Astrocyte of the cerebellum (primary cell): ENCODE measurements around the gene SCAF11.

Source experiments
- DNase-seq: peaks from one replicate; pipeline ENCODE4 v3.0.0-alpha.2; 2011; ENCODE audit warnings: low read depth
- H3K4me3 ChIP-seq: 2 replicates; pipeline ENCODE4 v1.5.1; 2011; ENCODE audit warnings: mild to moderate bottlenecking, low read depth, low read length, moderate library complexity
- in situ Hi-C: cut with HindIII; loops from 2 replicates; pipeline ENCODE4 v1.10.0; 2017; ENCODE audit warnings: low sequenced_read_pairs
- TF ChIP-seq, protein P1 (sequence below): IDR thresholded peaks from 2 replicates; pipeline ENCODE4 v1.5.1; 2012; ENCODE audit warnings: low read length, low read depth, moderate library complexity, mild to moderate bottlenecking; ENCODE audit errors: missing control alignments

Gene SCAF11

DNA sequence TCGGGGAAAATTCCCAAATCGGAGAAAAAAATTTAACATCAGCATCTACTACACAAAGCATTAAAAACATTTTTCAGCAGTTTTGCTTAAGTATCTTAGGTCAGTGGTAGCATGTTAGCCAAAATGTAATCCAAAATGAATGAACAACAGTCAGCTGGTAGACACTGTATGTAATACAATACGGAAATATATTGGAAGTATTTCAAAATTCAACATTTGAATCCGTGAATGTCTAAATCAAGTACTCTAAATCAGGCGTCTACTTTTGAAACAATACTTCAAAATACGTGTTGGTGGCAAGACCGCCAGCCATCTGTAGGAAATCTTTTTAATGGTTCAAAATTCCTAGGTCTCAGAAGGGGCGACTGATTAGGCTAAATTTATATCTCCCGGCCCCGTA, 1.1 kb downstream of the SCAF11 start:
- TF ChIP-seq, protein P1, sequence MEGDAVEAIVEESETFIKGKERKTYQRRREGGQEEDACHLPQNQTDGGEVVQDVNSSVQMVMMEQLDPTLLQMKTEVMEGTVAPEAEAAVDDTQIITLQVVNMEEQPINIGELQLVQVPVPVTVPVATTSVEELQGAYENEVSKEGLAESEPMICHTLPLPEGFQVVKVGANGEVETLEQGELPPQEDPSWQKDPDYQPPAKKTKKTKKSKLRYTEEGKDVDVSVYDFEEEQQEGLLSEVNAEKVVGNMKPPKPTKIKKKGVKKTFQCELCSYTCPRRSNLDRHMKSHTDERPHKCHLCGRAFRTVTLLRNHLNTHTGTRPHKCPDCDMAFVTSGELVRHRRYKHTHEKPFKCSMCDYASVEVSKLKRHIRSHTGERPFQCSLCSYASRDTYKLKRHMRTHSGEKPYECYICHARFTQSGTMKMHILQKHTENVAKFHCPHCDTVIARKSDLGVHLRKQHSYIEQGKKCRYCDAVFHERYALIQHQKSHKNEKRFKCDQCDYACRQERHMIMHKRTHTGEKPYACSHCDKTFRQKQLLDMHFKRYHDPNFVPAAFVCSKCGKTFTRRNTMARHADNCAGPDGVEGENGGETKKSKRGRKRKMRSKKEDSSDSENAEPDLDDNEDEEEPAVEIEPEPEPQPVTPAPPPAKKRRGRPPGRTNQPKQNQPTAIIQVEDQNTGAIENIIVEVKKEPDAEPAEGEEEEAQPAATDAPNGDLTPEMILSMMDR = no peak

DNA sequence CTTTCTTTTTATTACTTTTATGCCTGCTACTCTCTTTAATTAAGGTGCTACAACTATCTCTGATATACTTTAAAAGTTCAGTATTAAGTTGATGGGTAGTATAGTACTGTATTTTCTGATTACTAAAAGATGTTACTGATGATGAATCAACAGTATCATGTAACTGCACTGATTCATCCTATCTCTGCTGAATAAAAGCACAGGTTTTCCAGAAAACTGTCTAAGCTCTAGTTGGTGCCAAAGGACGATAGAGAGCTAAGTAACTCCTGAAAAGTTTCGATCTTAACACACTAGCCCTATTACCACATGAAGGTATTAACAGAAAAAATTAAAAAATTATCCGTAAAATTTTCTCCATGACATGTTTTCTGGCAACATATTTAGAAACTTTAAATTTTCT, 2.1 kb downstream of the SCAF11 start:
- no peak for DNase-seq
- in situ Hi-C loops = no loop called here
- TF ChIP-seq, protein P1 = no peak
- H3K4me3 ChIP-seq = no peak overlapping the region

More for the DNA sequence above, 1.1 kb downstream of the SCAF11 start:
- H3K4me3 ChIP-seq = peak overlapping the region; percentile 86
- in situ Hi-C loops = no loop called here
- DNase-seq = no peak

DNA sequence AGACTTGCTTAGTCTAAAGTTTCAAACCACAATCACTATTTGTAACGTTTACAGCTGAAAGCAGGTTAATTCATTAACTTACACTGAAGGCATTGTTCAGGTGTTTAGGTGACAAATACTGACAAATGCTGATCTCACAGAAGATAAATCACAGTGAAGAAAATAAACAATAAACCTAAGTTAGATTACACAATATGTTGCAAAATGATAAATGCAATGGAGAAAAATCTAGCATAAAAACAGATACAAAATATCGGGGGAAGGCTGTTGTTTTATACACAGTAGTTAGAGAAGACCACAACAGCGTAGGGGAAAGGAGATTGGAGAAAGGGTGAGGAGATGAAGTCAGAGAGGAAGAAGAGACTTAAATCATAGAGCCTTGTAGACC, 3.0 kb downstream of the SCAF11 start:
- H3K4me3 ChIP-seq = no peak overlapping the region
- TF ChIP-seq, protein P1 = no peak
- DNase-seq = no peak
- in situ Hi-C loops = no loop called here

DNA sequence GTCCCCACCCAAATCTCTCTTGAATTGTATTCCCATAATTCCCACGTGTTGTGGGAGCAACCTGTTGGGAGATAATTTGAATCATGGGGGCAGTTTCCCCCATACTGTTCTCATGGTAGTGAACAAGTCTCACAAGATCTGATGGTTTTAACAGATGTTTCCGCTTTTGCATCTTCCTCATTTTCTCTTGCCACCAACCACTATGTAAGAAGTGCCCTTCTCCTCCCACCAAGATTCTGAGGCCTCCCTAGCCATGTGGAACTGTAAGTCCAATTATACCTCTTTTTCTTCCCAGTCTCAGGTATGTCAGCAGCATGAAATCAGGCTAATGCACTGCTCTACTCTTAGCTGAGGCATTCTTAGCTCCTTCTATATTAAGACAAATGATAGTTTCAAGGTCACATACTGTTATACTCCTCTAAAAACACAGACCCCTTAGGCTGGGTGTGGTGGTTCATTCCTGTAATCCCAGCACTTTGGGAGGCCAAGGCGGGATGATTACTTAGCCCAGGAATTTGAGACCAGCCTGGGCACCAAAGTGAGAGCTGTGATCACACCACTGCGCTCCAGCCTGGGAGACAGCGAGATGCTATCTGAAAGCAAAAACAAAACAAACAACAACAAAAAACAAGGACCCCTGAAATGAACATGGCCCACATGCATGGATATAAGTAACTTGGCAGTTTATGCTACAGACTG, 3.6 kb downstream of the SCAF11 start:
- in situ Hi-C loops = no loop called here

DNA sequence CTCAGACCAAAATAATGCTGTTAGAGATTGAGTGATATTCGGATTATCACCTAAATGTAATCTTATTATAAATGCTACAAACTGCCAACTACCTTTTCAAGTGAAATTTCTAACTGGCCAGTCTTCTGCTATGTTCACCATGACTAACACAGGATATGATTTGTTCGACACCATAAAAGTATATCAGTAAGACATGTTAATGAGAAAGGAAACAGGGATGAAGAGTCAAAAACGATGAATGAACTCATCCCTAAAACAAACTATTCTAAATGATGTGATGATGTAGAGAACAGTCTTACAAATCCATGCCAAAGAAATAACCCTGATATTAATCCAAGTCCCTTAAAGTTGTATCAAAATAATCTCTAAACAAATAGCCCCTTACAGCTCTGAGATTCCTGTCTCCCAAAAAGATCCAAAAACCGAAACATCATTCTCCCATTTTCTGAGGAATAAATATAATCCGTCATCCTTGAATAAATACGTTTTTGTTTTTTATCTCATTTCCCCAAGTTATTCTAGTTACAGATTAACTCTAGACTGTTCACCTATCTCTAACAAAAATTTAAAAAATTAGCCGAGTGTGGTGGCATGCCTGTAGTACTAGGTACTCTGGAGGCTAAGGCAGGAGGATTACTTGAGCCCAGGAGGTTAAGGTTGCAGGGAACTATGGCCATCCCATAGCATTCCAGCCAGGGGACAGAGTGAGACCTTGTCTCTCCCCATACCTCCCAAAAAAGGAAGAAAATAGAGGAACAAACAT, 9.1 kb downstream of the SCAF11 start:
- no peak for DNase-seq
- in situ Hi-C loops = no loop called here
- no peak overlapping the region for H3K4me3 ChIP-seq
- TF ChIP-seq, protein P1 = no peak

More for the DNA sequence above, 3.6 kb downstream of the SCAF11 start:
- TF ChIP-seq, protein P1 = no peak
- DNase-seq = no peak
- no peak overlapping the region for H3K4me3 ChIP-seq

DNA sequence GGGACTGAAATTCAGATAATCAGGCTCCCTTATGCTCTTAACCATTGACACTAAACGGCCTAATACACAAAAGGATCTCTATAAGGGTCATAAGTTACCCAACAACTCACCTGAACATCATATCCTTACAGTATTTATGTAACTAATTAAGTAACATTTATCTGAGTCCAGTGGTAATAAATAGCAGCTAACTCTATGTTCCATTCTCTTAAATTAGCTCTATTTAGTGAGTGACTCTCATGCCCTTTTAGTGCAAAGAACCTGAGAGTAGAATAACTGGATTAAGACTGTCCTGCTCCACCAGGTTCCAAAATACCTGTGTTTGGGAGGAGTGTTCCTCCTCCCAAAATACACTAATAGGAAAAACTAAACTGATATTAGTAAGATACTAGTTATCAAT, 9.8 kb downstream of the SCAF11 start:
- TF ChIP-seq, protein P1 = no peak
- no peak for DNase-seq
- in situ Hi-C loops = no loop called here
- no peak overlapping the region for H3K4me3 ChIP-seq
